Activated T-cell treated with anti-CD3 and anti-CD28 coated beads for 48 hours (primary cell): ENCODE results near the gene CCNB1IP1.
"Not testable (repeated sequence)": the region's sequence is repeated elsewhere in the genome, so short reads cannot be mapped to it uniquely, and the experiment has no call there.

Source experiments
- DNase-seq: peaks from one replicate; pipeline ENCODE4 v3.0.0-alpha.2; 2020; ENCODE audit warnings: low read depth

The CCNB1IP1 gene

GRCh38 chr14:20331053-20331613 lies 1.9 kb downstream of the CCNB1IP1 start:
- no peak for DNase-seq

GRCh38 chr14:20329355-20329754 lies 3.7 kb downstream of the CCNB1IP1 start:
- DNase-seq, result no peak

DNA sequence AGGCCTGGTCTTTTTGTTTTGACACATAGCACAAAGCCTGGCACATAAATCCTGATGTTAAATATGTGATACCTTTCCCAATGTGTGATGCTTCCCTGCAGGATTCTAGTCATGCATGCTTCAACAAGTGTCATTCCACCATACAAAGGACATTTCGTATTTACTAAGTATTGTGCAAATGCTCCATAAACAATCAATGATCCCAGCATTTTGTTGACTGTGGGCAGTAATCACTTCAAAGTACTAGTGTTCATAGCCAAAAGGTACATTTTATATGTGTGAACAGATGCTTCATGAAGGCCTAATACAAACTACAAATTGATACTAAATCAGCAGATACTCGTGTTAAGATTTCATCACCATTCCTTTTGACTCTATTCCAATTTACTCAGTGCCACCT lies 4.4 kb downstream of the CCNB1IP1 start:
- no peak for DNase-seq

- no peak for DNase-seq
Observed at GRCh38 chr14:20327005-20327869, 5.8 kb downstream of the CCNB1IP1 start.

GRCh38 chr14:20317720-20318119 lies 15.4 kb downstream of the CCNB1IP1 start:
- no peak for DNase-seq

GRCh38 chr14:20314026-20314425 lies 19.1 kb downstream of the CCNB1IP1 start:
- DNase-seq, result no peak

- no peak for DNase-seq
Observed at GRCh38 chr14:20306079-20306423, 27.0 kb downstream of the CCNB1IP1 start.

- DNase-seq, result peak; percentile 81
Observed at GRCh38 chr14:20305265-20306078, 27.6 kb downstream of the CCNB1IP1 start, which contains the start of gene TTC5. Gene TTC5 (minus strand): TSS chr14:20305951. CDS start chr14:20305937, 14 bp downstream.

DNA sequence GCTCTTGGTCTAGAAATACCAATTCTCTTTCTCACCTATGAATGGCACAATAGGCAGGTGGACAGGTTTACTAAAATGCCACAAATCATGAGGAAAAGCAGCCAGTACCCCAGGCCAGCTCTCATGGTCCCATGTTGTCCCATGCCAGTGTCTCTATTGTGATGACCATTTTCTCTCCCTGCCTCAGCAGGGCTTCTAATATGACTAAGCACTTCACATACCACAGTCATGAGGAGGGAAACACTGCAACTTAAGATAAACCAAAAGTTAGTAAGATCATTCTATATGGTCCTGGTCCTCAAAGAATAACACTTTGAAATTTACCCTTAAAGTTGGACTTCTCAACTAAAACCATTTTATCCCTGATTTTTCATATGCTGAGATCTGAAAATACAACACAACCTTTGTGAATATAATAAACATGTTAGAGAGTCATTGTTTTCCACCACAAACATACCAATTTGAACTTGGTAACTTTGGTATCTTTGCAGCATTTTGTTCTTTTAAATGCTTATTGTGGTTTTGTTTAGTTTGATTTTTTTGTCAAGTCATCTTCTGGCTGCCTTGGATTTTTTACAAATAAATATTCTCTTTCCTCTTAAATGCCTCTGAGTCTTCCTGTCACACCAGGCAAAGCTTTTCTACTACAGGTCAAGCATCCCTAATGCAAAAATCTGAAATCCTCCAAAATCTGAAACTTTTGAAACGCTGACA lies 30.9 kb downstream of the CCNB1IP1 start:
- DNase-seq, result no peak

DNA sequence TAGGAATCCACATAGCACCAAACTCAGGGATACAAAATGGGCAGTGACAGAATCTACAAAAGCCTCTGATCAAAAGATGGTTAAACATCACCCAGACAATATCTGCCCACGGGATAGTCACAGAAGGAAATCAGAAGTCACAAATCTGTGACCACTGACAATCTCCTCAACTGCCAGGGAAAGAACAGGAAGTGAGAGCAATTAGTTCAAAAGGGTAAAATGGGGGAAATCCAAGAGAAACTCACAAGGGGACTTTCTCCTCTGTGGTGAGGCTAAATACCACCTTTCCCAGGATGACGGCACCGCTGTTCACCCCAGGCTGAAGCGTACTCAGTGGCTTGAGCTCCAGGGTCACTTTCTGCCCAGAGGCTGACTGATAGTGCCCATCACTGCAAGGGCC lies 38.0 kb downstream of the CCNB1IP1 start:
- no peak for DNase-seq

DNA sequence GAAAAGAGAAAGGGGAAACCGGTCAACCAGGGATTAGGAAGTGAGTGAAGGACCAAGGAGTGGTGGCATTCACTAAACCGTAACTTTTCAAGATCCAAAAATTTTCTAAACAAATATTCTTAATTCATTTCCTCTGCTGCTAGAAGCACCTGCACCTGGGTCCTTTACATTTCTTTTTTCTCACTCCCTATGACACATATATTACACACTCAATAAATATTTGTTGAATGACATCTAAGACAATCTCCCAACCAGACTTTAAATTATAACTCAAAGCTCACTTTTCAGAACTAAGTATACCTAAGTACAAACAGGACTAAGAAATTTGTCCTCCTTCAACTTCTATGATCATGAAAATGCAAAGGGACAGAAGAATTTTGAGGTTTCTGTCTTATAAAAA lies 38.4 kb downstream of the CCNB1IP1 start:
- no peak for DNase-seq

- not testable (repeated sequence) for DNase-seq
Observed at GRCh38 chr14:20281998-20282397, 51.1 kb downstream of the CCNB1IP1 start.

GRCh38 chr14:20280265-20280664 lies 52.8 kb downstream of the CCNB1IP1 start:
- not testable (repeated sequence) for DNase-seq

GRCh38 chr14:20278414-20278813 lies 54.7 kb downstream of the CCNB1IP1 start:
- no peak for DNase-seq

GRCh38 chr14:20277409-20277808 lies 55.7 kb downstream of the CCNB1IP1 start:
- DNase-seq, result no peak

DNA sequence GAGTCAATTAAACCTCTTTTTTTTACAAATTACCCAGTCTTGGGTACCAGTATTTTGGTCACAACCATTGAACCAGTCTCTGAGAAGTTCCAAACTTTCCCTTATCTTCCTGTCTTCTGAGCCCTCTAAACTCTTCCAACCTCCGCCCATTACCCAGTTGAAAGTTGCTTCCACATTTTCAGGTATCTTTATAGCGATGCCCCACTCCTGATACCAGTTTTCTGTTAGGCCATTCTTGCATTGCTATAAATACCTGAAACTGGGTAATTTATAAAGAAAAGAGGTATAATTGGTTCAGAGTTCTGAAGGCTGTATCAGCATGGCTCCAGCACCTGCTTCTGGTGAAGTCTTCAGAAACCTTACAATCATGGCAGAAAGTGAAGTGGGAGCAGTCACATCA lies 59.0 kb downstream of the CCNB1IP1 start:
- DNase-seq, result no peak

DNA sequence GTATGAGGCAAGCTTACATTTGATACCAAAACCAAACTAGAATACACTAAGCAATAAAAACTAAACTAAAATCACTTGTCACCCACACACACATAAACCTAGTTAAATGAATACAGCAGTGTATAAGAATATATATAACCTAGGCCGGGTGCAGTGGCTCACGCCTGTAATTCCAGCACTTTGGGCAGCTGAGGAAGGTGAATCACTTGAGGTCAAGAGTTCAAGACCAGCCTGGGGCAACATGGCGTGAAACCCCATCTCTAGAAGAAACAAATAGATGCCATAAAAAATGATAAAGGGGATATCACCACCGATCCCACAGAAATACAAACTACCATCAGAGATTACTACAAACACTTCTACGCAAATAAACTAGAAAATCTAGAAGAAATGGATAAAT lies 68.7 kb downstream of the CCNB1IP1 start:
- not testable (repeated sequence) for DNase-seq

DNA sequence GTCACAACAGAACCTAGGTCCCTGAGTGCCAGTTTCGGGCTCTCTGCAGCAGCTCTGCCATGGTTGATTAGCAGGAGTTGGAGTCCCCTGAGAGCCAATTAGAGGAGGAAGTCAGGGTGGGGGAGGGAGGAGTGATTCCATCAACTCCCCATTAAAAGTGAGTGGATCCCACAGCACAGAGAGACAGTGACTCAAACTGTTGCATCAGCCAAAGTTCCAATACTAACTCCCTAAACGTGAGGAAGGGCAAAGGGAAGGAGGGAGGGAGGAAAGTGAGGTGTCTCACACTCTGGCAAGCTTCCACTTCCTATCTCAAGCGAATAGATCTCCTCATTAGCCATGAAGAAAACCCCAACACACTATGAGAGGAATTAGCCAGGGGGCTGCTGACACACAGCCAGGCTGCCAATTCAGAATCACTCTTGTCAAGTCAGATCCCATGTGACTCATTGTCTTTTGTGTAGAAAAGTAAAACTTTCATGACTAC lies 70.4 kb downstream of the CCNB1IP1 start:
- DNase-seq, result no peak
